Measurements from ENCODE around the gene MYO18A.
"Not testable (repeated sequence)": the region's sequence is repeated elsewhere in the genome, so short reads cannot be mapped to it uniquely, and the experiment has no call there.

The MYO18A gene

GRCh38 chr17:29149431-29150064 is 30.6 kb downstream of the MYO18A start:
- no peak for DNase-seq (ENCODE audit: low read depth in 2 of 2)

- DNase-seq (ENCODE audit: low read depth in 2 of 2): peak; percentile 86
These were observed 31.3 kb downstream of the MYO18A start for GRCh38 chr17:29148790-29149430.

DNA sequence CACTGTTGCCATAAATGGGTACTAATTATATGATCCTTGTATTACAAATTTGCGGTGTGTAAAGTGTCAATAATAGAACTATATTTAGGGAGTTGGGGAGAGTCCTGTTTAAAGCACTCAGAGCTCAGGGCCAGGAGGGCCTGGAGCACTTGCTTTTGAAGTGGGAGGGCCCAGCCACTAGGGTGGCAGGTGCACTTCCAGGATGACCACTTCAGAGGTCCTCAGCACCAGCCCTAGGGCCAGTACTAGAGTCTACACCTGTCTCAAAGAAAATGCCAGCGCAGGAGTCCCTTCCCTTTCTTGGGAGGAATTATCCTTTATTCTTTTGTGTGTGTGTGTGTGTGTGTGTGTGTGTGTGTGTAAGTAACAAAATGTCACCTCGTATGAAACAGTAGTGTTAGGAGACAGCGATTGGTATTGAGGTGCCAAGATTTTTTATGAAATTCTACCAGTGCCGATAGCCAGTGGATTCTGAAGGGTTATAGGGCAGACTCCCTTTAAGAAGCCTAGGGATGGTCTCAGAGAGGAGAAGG is 31.9 kb downstream of the MYO18A start:
- no peak for DNase-seq (ENCODE audit: low read depth in 2 of 2)

DNA sequence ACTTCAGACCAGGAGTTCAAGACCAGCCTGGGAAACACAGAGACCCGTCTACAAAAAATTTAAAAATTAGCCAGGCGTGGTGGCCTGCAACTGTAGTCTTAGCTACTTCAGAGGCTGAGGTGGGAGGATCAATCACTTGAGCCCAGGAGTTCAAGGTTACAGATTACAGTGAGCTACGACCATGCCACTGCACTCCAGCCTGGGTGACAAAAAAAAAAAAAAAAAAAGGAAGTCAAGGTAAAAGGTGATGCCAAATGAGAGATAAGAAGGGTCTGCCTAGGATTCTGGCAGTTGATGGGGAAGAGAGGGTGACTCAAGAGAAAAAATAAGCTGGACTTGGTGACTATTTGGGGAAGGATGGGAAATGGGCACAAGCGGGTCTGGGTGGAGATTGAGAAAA is 32.5 kb downstream of the MYO18A start:
- DNase-seq (ENCODE audit: low read depth in 2 of 2): no peak

DNA sequence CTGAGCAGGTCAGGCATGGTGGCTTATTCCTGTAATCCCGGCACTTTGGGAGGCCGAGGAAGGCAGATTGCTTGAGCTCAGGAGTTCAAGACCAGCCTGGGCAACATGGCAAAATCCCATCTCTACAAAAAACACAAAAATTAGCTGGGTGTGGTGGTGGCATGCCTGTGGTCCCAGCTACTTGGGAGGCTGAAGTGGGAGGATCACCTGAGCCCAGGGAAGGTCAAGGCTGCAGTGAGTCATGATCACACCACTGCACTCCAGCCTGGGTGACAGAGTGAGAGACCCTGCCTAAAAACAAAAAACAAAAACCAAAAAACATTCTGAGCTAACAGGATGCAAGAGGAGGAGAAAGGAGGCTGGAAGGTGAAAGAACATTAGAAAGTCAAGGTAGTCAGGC is 33.0 kb downstream of the MYO18A start:
- DNase-seq (ENCODE audit: low read depth in 2 of 2): not testable (repeated sequence)

DNA sequence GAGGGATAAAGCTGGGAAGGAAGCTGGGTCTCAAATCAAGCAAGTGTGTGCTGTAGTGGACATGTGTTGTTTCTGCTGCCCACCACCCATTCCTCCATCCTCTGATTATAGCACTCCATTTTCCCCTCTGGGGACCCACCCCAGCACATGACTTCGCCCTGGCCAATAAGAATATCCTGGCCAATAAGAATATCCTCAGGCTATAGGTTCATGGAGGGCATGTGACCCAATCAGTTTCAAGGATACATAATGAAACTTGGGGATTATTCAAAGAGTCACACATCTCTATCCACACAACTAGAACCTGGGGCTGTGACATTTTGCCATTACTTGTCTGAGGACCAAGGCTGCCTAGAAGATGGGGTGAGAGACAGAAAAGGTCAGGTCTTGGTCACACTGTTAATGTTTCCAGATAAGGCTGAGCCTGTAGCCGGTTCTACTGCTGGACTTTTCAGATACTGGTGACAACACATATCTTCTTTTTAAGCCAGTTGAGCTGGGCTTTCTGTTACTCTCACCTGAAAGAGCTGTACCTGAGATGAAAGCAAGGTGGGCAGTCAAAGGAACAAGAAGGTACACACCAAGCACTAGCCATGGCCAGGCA is 33.7 kb downstream of the MYO18A start:
- no peak for DNase-seq (ENCODE audit: low read depth in 2 of 2)

- DNase-seq (ENCODE audit: low read depth in 2 of 2): peak in 1 of 2 donors; percentile 50
These were observed 34.7 kb downstream of the MYO18A start for GRCh38 chr17:29145289-29146073.

- DNase-seq (ENCODE audit: low read depth in 2 of 2): no peak
These were observed 36.3 kb downstream of the MYO18A start for GRCh38 chr17:29143894-29144293.

DNA sequence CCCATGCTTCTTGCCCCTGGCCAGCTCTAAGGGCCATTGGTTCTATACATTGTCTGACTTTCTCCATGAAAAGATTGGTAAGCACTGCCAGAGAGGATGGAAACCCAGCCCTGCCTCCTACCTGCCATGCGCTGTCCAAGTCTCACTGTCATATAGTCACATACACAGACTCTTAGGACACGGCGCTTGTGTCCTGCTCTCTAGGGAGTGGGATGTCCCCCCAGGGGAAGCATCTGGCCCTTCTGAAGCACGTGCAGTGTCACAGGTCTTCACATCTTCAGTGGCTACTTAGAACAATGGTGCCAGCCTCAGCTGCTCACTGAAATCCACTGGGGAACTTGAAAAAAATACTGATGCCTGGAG is 38.7 kb downstream of the MYO18A start:
- no peak for DNase-seq (ENCODE audit: low read depth in 2 of 2)

DNA sequence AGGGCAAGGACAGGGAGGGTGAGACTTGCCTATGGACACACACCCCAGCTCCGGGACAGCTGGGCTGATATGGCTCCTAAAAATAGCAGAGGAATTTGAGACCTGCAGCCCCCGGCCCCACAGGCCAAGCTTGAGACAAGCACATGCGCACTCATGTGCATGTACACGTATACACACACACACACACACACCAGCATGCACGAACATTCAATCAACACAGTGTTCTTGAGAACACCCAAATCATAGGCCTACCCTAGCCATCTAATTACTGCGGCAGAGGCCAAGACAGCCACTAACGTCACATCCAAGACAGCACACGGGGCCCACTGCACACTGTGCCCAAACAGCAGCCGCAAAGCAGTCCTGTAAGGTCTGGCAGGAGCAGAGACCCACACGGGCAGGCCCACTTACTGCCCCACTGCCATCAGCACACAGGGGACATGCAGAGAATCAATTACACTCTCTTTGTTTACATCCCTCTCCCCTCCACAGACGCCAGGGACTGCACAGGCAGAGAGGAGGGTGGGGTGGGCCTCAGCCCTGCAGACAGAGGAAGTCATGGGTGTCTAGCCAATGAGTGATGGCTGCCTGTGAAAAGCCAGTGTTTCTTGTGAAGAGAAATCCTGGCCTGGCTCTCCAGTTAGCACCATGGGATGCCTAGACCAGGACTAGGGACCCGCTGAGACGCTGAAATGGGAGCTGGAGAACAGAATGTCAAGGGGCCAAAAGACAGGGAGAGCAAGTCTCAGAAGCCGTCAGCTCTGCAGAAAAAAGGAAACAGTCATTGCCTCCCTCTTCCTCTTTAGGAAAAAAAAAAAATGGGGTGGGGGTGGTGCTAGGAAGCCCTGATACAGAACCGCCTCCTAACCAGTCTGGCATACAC is 39.3 kb downstream of the MYO18A start:
- peak in 1 of 2 donors; percentile 28 for DNase-seq (ENCODE audit: low read depth in 2 of 2)

DNA sequence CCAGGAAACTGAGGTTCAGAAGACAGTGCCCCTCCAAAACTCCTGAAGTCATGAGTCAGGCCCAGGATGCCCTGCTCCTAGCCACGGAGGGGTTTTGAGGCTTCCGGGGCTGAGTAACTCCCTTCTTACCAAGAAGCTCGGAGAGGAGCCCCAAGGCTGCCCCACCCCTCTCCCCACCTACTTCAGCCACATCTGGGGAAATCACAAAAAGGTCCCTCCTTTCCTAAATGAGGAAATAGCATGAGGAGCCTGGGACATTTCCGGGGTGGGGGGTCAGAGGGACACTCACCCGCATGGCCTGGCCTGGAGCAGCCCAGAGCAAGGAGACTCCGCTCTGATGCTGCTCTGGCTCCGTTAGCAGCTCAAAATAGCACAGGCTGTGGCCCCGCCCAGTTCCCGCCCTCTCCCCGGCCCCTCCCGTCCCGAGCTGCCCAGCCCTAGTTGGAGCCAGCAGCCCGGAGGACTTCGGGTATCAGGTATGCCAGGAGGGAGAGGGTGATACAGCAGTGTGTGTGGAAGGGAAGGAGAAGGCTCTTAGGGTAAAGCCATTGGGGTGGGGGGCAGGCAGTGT is 40.1 kb downstream of the MYO18A start:
- DNase-seq (ENCODE audit: low read depth in 2 of 2): peak; percentile 61 to 66

DNA sequence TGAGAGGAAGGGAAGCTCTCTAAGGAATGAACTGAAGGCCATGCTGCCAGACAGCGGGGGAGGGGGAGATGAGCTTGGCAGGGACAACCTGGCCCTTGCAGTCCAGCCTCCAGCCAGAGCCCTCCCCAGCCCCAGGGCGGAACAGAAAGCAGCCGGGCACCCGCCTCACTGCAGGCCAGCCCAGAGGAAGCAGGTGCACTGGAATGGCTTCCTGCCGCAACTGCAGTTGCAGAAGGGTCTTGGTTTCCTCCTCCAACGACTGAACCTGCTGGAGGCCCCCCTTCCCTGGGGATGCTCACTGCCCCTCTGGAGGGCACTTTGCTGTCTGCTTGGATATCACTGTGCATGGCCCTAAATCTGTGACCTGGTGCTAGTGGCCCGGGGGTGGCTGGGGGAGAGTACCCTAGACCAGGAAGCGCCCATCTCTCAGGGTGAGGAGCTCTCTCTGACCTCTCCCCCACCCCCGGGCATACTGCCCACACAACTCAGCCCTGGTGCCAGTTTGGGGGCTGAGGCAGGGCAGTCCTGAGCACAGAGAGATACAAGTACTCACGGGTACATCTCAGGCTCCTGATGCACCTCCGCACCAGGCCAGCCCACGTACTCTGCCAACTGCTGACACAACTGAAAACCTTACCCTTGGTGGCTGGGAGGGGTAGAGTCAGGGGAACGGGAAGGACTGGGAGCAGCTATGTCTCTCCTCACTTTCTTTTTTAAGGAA is 41.1 kb downstream of the MYO18A start:
- no peak for DNase-seq (ENCODE audit: low read depth in 2 of 2)

GRCh38 chr17:29138184-29138955 is 41.8 kb downstream of the MYO18A start:
- DNase-seq (ENCODE audit: low read depth in 2 of 2): no peak

DNA sequence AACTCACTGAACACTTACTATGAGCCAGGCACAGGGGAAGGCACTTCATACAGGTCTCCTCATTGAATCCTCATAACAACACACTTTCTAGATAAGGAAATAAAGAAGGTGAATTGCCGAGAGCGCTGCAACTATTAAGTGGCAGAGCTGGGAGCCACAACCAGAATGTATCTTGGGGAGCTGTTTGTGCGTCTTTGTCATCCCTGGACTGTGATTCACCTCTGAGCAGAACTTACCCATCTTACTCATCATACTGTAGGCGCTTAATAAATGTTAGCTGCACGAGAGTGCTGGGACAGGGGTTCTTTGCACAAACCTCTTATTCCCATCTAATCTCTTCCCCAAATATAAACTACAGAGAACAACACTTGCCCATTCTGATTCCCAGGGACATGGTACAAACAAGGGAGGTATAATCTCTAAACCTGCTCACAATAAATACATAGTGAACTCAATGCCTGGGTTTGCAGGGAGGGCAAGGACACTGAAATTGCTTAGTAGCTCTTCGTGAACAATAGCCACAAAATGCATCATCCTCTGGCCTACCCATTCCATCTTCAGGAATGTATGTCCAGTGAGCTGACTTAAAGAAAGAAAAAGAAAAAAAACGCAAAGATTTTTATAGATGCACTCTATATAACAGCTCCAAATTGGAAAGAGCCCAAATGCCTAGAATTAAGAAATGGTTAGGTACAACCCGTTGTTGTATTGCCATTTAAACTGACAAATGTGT is 43.0 kb downstream of the MYO18A start:
- DNase-seq (ENCODE audit: low read depth in 2 of 2): no peak

DNA sequence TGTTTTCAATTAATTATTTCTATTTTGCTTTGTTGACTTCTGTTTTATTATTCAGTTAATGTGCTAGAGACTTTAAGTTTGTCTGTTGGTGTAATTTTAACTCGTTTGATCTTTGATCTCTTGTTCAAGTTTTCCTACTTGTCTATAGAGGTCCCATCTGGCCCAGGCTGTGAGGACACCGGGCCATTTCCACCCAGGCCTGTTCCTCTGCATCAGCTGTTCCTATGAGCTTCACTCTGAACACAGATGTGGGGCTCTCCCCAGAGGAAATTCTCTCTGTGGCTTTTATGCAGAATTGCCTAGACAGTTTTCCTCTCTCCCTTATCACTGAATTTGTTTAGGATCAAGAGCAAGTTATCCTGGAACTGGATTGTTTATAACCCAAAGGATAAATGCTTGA is 44.7 kb downstream of the MYO18A start:
- no peak for DNase-seq (ENCODE audit: low read depth in 2 of 2)

DNA sequence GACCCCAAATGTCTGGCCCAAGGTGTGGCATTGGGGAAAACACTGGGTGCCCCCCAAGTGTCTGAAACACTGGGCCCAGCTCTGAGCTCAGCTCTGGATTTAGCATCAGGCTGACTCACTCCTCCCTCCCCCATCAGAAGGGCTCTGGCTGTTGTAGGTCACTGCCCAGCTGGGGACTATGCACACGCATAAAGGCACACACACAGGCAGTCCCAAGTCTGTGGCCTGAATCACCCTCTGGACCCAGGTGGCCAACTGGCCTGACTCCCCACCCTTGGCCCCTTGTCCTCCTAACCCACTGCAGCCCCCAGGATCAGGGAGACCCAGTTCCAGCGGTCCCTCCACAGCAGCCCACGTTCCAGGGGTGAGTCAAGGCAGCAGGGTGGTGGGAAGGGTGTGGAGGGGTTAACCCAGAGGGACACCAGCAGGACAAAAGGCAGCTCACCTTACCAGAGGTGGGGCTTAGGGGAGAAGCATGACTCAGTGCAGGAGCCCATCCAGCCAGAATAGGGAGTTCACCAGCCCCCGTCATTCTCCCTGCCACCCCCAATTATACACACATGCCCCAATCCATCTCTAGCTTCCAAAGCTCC is 47.0 kb downstream of the MYO18A start:
- DNase-seq (ENCODE audit: low read depth in 2 of 2): no peak

DNA sequence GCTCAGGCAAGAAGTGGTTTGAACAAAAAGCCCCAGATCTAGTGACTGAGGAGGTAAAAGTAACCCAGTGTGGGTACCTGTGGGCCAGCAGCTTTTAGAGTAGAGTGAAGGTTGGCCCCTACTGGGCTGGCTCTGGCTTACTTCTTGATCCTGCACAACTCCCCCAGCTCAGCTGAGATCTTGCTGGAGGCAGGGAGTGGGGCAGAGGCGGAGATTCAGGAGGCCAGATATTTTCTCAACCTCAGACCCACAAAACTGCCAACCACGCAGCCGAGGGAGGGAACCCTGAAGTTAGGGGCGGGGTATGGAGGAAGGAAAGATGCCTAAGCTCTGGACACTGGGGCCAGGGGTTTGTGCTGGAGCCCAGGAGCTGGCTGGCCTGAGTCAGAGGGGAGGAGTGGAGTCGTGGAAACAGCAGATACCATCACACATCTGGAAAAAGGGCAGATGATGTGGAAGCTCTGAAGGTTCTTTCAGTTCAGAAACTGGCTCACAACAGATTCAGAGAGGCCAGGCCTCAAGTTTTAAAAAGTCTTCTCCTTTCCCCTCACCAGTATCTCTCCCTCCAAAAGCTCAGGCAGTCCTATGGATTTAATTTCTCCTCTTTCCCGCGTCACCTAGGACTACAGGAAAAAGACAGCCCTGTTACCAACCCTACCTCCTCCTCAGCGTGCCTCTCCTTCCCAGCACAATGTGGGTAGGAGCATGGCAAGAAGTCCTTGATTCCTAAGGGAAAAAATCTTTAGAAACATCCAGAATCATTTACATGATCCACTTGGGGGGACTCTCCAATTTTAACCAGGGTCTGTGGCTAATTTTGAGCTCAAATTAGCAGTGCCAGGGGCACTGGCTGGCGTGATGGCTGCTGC is 48.1 kb downstream of the MYO18A start:
- DNase-seq (ENCODE audit: low read depth in 2 of 2): no peak
